Effector CD4-positive, alpha-beta T cell (primary cell): Measurements from ENCODE around the gene IPO13.
A peak's percentile ranks its signal among the peaks of the same experiment; 100 is the strongest.

Experiments used
- DNase-seq: peaks from one replicate; pipeline ENCODE4 v3.0.0-alpha.2; 2020
- total RNA-seq: gene quantifications from one replicate; lab custom pipeline; 2026; lab: John Stamatoyannopoulos, UW

IPO13 gene, protein sequence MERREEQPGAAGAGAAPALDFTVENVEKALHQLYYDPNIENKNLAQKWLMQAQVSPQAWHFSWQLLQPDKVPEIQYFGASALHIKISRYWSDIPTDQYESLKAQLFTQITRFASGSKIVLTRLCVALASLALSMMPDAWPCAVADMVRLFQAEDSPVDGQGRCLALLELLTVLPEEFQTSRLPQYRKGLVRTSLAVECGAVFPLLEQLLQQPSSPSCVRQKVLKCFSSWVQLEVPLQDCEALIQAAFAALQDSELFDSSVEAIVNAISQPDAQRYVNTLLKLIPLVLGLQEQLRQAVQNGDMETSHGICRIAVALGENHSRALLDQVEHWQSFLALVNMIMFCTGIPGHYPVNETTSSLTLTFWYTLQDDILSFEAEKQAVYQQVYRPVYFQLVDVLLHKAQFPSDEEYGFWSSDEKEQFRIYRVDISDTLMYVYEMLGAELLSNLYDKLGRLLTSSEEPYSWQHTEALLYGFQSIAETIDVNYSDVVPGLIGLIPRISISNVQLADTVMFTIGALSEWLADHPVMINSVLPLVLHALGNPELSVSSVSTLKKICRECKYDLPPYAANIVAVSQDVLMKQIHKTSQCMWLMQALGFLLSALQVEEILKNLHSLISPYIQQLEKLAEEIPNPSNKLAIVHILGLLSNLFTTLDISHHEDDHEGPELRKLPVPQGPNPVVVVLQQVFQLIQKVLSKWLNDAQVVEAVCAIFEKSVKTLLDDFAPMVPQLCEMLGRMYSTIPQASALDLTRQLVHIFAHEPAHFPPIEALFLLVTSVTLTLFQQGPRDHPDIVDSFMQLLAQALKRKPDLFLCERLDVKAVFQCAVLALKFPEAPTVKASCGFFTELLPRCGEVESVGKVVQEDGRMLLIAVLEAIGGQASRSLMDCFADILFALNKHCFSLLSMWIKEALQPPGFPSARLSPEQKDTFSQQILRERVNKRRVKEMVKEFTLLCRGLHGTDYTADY
- total RNA-seq: 32.8 reads per million, percentile 58 among the genes with 10 or more reads in this experiment

DNA sequence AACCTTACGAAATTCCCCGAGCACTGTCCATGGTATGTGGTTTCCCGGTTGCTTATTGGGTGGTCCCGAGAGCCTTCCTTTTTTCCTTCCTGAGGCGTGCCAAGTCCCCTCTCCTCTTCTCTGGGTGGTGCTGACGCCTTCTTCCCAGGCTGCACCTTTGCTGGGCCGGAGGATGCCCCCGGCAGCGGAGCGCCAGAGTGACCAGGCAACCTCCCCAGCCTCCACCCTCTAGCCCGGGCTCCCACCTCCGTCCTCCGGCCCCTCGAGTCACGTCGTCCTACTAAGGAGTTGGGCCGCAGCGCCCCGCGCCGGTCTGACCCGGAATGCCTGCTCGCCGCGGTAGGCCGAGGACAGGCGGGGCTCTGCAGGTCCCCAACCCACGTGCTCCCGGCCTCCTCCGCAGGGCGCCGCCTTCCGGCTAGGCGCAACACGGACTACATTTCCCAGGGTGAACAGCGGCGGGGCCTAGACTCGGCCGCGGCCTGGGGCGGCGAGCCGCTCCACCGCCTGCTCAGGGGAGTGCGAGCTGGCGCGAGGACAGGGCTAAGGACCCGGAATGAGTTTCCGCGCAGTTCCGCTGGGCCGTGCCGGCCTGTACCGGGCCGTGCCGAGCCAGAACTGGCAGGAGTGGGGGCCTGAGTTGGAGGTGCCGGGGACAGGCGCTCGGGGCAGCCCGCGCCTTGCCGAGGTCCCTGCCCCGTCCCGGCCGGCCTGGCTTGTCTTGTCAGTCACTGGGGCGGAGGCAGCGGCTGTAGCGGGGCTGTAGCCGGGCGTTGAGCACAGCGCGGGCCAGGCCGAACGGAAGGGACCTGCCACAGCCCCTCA is at the start of gene IPO13:
IPO13 (plus strand) TSS at position 715 of the 825 bp plus-strand sequence. CDS start 651 bp downstream, outside the sequence.
- peak; percentile 90 for DNase-seq

DNA sequence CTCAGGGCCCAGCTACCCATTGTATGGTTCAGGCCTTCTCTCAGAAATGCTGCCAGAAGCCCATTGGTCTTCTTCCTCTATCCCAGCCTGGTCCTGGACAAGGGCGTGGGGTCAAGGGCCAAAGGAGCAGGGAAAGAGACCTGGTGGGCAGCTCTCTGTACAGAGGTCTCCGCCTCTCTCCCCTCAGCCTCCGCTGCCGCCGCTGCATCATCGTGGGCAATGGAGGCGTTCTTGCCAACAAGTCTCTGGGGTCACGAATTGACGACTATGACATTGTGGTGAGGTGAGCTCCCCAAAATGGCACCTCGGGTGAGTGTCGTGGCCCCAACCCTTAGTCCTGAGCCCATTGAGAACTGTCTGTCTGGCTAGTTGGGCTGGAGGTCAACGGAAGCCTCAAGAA is 47.8 kb upstream of the IPO13 start:
- DNase-seq: no peak

DNA sequence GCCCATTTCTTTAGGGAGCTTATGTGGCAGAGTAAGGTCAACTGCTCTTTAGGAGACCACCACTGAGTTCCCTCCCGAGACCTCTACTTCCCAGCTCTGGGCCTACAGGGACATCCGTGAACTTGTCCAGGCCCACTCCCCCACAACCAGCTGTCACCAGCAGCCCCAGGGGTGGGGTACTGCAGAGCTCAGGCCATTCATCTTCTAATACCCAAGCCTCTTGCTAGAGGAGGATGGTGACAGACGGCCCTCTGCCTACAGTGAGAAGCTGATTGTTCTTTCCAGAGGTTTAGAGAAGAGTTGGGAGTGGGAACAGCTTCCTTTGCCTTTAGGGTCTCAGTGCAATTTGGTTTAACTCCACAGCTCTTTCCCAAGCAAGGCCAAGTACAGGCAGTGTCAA is 46.4 kb upstream of the IPO13 start:
- DNase-seq: no peak

DNA sequence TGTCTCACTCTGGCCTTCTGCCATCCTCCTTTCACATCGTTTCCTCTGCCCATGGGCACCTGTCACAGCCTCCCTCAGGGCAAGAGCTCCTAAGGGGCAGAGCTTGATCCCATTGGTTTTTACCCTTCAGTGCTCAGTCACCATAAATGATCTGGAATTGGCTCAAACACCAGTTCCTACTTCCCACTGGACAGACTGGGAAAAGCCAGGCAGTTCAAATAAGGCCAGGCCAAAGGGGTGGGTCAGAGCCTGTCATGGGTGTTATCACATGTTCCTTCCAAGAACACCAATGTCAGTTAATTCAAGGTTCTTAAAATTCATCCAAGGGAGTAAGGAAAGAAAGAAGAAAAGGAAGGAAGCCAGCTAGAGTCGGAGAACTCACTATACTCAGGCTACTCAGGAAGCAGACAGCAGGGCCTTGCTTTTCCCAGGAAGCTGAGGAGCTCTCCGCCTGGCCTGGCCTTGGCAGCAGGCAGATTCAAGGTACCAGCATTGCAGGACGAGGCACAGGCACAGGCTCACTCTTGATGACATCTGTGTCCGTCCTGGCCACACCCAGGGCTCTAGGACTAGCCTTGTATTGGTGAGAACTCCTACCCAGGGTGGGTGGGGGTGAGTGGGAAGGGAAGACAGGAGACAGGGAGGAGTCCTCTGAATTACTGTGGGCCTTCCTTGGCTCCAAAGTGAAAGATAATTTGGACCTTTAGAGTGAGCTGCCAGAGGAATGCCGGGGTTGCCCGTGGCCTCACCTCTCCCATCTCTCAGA is 45.4 kb upstream of the IPO13 start:
- no peak for DNase-seq

DNA sequence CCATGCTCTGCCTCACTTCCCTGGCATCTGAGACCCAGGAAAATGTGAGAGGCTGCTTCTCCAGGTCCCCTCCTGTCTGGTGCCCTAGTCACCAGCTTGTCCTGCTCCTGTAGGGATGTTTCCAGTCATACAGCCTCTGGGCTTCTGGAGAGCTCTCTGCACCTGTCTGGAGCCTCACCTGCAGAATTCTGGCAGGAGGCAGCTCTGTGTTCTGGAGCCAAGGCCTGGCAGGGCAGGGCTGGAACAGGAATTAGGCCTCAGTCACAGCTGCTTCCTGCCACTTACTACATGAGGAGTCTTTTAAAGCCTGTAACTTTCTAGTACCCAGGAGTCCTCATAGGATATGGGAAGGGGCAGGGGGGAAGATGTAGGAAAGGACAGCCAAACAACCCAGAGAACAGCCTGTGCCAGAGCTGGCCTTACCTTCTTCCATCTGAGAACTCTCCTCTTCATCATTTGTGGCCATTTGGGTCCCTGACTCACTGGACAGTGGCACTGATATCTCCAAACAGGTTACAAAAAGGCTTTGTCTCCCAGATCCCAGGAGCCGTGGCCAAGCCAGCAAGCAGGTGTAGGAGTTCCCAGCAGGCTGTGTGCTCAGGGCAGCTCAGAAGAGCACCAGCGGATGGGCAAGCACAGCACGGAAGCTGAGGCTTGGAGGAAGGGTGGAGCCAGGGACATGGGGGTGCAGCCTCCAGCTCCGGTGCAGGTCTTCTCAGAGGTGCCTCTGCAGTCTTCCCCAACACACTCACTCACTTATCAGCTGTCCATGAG is 44.5 kb upstream of the IPO13 start:
- DNase-seq: no peak

DNA sequence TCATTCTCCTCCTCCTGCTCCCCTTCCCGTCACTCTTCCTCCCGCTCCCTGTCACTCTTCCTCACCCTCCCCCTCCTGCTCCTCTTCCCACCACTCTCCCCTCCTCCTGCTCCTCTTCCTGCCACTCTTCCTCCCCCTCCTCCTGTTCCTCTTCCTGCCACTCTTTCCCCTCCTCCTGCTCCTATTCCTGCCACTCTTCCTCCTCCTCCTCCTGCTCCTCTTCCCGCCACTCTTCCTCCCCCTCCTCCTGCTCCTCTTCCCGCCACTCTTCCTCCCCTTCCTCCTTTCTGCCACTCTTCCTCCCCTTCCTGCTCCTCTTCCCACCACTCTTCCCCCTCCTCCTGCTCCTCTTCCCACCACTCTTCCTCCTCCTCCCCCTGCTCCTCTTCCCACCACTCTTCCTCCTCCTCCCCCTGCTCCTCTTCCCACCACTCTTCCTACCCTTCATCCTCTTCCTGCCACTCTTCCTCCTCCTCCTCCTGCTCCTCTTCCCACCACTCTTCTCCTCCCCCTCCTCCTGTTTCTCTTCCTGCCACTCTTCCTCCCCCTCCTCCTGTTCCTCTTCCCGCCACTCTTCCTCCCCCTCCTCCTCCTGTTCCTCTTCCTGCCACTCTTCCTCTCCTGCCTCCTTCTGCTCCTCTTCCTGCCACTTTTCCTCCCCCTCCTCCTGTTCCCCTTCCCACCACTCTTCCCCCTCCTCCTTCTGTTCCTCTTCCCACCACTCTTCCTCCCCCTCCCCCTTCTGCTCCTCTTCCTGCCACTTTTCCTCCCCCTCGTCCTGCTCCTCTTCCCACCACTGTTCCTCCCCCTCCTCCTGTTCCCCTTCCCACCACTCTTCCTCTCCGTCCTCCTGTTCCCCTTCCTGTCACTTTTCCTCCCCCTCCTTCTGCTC is 41.8 kb upstream of the IPO13 start:
- no peak for DNase-seq

DNA sequence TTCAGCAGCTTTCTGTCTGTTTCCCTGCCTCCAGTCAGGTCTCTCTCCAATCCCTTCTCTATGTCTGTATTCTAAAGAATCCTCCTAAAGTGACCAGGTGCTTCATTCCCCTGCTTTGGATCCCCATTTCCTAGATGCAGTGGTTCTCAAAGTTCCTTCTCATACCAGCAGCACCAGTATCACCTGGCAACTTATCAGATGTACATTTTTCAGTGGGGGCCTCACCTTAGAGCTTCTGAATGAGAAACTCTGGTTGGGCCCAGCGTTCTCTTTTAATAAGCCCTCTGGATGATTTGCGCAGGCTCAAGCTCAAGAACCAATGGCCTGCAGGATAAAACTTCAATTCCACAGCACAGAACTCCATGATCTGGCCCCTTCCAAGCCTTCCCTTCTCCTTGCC is 38.5 kb upstream of the IPO13 start:
- no peak for DNase-seq

DNA sequence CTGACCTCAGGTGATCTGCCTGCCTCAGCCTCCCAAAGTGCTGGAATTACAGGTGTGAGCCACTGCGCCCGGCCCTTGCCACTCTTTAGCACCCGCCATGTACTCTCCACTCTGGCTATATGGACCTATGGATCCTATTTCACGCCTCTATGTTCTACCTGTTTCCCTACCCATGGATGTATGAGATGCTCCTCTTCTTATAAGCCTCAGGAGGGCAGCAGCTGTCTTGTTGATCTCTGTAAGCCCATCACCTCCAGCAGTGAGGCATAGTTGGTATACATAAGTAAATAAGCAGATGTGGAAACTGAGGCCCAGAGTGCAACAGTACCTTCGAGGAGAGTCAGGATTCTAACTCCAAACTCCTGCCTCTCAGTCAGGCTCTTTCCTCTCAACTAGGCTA is 37.9 kb upstream of the IPO13 start:
- no peak for DNase-seq

DNA sequence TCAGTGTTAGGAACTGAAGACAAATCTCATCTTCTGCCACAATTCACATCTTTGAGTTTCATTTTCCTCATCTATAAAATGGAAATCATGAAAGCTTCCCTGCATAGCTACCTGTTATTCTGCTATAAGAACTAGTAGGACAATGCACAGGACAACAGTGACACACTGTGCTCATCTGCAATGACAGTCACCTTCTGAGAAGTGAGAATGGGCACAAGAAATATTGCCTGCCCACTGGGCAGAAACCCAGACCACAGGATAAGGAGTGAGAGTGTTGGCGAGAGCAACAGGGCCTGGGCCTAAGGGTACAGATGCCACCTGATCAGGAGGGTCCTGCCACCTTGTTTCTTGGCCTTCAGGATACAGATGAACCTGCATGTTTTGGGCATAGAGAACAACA is 36.4 kb upstream of the IPO13 start:
- DNase-seq: no peak

DNA sequence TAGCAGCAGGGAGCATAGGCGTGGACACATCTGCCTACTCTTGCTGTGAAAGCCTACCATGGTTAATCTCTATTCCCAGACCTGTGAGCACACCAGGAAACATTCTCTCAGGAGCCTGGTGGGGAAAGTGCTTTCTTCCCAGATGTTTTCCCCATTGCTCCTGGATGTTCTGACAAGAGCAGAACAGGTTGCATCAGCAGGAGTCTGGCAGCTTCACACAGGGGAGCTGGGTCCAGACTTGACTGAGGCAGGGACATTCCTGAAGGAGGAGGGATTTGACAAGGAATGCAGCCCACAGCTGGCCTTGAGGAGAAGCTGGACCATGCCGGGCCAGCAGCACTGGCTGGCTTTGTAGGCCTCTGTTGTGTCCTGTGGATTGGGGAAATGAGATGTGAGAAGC is 34.1 kb upstream of the IPO13 start:
- DNase-seq: no peak

DNA sequence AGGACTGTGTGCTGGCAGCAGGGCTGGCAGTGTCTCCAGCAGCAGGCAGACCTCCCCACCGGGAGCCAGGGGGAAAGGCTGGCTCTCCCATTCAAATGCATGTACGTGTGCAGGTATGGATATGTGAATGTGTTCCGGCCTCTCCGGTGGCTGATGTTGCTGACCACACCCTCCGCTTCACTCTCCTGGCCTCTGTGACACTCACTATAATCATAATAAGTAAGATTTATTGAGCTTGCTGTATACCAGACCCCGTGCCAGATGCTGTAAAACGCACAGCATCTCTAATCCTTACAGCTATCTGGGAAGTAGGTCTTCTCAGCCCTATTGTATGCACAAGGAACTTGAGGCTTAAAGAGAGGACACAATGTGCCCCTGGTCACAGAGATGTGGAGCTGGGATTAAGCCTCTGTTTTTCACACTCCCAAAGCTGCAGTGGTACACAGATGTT is 33.7 kb upstream of the IPO13 start:
- DNase-seq: no peak

DNA sequence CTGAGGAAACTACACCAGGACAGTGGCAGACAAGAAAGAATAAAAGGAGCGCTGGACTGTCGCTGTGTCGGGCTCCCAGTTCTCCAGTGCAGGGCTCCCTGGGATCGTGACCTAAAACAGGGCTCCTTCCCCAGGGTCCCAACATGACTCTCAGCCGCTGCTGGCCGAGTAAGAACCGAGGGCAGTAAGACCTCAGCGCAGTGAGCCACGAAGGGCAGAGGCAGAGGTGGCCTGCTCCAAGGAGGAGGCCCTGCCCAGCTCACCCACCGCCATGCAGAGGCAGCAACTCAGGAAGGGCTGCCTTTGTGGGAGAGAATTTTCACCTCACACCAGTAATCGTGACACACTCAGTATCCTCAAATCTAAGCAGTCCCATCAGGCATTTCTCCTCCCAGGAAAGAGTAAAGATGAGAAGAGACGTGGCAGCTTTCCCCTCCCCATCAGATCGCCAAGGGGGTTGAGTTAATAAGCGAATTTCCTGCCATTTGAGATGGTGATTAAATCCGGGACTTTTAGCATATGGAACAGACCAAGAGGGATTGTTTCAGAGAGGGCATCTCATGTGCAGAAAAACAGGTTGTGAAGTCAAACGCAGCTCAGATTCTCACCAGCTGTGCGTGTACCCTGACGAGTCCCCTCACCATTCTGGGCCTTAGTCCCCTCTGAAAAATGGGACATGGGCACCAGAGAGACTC is 32.9 kb upstream of the IPO13 start:
- no peak for DNase-seq

DNA sequence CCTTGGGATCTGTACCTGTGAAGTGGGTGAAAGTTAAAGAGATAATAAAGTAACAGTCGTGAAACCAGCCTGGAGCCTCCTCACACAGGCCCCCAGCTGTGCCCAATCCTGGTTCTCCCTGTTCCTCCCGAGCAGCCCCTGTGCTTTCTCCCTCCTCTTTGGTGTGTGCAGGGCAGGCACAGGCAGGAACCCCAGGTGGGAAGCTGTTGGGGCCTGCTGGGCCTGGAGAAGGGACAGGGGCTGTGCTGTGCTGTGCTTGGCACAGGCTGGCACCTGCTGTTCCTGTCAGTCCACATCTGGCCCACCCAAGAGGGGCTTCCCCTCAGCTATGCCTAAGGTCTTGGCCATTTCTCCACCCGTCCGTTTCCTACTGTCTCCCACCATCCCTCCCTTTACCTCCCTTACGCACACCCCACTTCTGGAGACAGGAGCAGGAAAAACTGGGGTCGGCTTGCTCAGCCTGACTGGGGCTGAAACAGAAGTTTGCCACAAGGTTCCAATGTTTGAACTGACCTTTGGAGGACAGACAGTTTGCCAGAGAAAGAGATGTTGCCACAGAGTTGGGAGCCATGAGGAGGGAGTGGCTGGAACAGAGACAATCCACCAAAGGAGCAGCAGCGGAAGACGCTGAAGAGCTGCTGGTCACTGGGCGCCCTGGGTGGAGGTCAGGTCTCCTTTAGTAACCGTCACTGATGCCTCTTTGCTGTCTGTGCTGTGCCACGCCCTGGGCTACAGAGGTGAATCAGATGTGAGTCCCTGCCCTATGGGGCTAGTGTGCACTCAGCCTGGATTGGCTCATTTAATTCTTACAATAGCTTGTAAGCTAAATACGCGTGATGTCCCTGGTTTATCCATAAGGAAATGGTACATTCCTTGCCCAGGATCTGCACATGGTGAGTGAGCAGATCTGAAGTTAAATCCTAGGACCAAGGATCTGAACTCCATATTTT is 31.9 kb upstream of the IPO13 start:
- no peak for DNase-seq

DNA sequence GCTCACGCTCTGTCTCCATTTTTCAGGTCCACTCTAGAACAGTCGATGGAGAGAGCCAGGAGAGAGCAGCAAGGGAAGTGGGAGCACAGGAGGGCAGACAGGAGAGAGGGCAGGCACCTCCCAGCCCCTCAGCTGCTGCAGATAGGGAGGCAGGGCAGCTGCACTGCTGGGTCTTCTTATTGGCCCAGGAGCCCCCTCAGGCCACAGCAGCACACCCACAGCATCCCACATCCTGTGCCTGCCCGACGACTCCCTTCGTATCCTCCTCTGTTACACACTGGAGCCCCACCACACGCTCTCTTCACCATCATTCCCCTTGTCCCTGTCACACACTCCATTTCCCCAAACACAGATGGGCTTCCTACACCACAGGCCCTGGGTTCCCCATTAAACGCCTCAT is 26.8 kb upstream of the IPO13 start:
- no peak for DNase-seq

DNA sequence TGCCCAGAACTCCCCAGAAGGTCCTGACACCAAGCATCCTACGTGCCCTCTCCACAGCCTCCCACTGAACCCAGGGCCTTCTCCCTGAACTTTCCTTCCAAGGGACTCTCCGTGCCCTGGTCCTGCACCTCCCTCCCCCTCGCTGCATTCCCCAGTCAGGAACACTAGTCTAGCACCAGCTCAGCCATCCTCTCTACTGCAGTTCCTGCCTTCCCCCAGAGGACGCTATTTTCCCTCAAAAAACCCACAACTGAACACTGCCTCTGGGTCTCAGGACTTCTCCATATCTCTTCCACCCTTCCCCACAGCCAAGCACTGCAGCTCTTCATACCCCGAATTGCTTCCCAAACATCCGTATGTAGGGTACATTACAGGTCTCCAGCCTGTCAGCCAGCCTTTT is 25.7 kb upstream of the IPO13 start:
- no peak for DNase-seq

DNA sequence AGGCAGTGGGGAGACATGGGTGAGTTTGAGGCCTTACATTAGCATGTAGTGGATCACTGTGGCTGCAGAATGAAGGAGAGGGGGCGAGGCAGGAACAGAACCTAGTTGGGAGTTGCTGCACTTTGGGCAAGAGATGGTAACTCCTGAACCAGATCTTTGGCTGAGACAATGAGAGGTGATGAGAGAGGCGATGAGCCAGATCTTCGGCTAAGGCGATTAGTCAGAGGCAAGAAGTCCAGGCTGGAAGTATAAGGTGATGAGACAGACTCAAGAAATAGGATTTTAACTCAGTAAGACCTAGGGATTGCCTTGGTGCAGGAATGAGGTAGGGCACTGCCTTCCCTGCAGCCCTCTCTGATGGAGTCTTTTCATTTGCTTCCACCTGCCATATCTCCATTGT is 22.2 kb upstream of the IPO13 start:
- no peak for DNase-seq

DNA sequence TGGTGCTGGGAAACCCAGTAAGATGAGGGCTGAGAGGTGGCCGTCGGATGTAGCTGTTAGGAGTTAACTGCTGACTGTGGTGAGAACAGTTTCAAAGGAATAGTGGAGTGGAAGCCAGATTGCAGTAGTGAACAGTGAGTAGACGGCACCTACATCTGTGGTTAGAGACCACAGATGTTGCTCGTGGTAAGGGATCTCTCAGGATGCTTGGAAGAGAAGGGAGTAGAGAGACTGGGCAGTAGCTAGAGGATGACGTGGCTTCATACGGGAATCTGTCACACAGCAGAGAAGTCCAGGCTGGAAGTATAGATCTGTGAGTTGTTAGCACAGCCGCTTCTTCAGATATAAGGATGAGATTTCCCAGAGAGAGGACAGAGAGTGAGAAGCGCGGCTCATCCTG is 20.9 kb upstream of the IPO13 start:
- no peak for DNase-seq
